Common myeloid progenitor, CD34-positive (primary cell): ENCODE measurements around the gene SCARB1.
"Not testable (repeated sequence)": the region's sequence is repeated elsewhere in the genome, so short reads cannot be mapped to it uniquely, and the experiment has no call there.

Source experiments
- CTCF ChIA-PET: fragments of 350-600 bp; sonication (Branson Sonifier 250); formaldehyde crosslinking; loops from one replicate; lab custom pipeline; 2021; ENCODE audit warnings: antibody characterized with exemption; lab: Charles Lee
- POLR2A ChIA-PET: fragments of 350-600 bp; sonication (Branson Sonifier 250); formaldehyde crosslinking; loops from one replicate; lab custom pipeline; 2021; ENCODE audit warnings: antibody characterized with exemption; lab: Charles Lee
- DNase-seq, 3 donors: peaks; one replicate each; pipeline versions ENCODE4 v3.0.0 to v3.0.0-alpha.2; 2013
- H3K27ac ChIP-seq, 2 experiments: 1 replicate in 1 of 2; 2 replicates in 1 of 2; pipeline ENCODE4 v1.7.0; 2013; ENCODE audit warnings: inconsistent platforms in 2 of 2, low read length in 2 of 2, mild to moderate bottlenecking in 2 of 2, low read depth in 1 of 2, moderate library complexity in 1 of 2; ENCODE audit not compliant: severe bottlenecking in 2 of 2, insufficient read depth in 1 of 2, poor library complexity in 1 of 2
- H3K27me3 ChIP-seq, 5 experiments: replicated peaks in 2 of 5; 1 replicate in 3 of 5; 2 replicates in 2 of 5; pipeline versions ENCODE4 v1.6.1 to v1.7.0; 2013; ENCODE audit warnings: low read length in 4 of 5, mild to moderate bottlenecking in 2 of 5, moderate library complexity in 2 of 5, inconsistent platforms in 1 of 5; ENCODE audit not compliant: insufficient read depth in 5 of 5, control insufficient read depth in 4 of 5
- H3K36me3 ChIP-seq, 4 experiments: 1 replicate in 2 of 4; 2 replicates in 2 of 4; pipeline versions ENCODE4 v1.6.1 to v1.7.0; 2013; ENCODE audit warnings: low read length in 3 of 4, control low read depth in 1 of 4, mild to moderate bottlenecking in 1 of 4; ENCODE audit not compliant: control insufficient read depth in 4 of 4, insufficient read depth in 4 of 4
- H3K4me1 ChIP-seq, 4 experiments: 1 replicate in 3 of 4; 2 replicates in 1 of 4; pipeline versions ENCODE4 v1.6.1 to v1.7.1; 2013; ENCODE audit warnings: low read length in 3 of 4, mild to moderate bottlenecking in 3 of 4, control low read depth in 1 of 4, inconsistent platforms in 1 of 4, moderate library complexity in 1 of 4; ENCODE audit not compliant: control insufficient read depth in 4 of 4, insufficient read depth in 4 of 4; ENCODE audit errors: control extremely low read depth in 1 of 4
- H3K4me3 ChIP-seq, 7 experiments: 1 replicate in 4 of 7; 2 replicates in 3 of 7; pipeline versions ENCODE4 v1.5.1 to v1.7.0; 2013; ENCODE audit warnings: mild to moderate bottlenecking in 7 of 7, low read length in 6 of 7, moderate library complexity in 6 of 7, inconsistent platforms in 2 of 7, low read depth in 2 of 7, control low read depth in 1 of 7; ENCODE audit not compliant: insufficient read depth in 4 of 7, control insufficient read depth in 1 of 7; ENCODE audit errors: extremely low read depth in 1 of 7
- H3K9me3 ChIP-seq, 5 experiments: 1 replicate in 4 of 5; 2 replicates in 1 of 5; pipeline versions ENCODE4 v1.6.1 to v1.7.1; 2013; ENCODE audit warnings: low read length in 4 of 5, mild to moderate bottlenecking in 2 of 5, inconsistent platforms in 1 of 5, low read depth in 1 of 5, moderate library complexity in 1 of 5; ENCODE audit not compliant: control insufficient read depth in 4 of 5, insufficient read depth in 2 of 5; ENCODE audit errors: control extremely low read depth in 1 of 5
- WGBS: methylation state at CpG from one replicate; pipeline ENCODE4 v1.1.5; 2013; ENCODE audit not compliant: insufficient coverage; 5-methylcytosine and 5-hydroxymethylcytosine counted together

Gene SCARB1

DNA sequence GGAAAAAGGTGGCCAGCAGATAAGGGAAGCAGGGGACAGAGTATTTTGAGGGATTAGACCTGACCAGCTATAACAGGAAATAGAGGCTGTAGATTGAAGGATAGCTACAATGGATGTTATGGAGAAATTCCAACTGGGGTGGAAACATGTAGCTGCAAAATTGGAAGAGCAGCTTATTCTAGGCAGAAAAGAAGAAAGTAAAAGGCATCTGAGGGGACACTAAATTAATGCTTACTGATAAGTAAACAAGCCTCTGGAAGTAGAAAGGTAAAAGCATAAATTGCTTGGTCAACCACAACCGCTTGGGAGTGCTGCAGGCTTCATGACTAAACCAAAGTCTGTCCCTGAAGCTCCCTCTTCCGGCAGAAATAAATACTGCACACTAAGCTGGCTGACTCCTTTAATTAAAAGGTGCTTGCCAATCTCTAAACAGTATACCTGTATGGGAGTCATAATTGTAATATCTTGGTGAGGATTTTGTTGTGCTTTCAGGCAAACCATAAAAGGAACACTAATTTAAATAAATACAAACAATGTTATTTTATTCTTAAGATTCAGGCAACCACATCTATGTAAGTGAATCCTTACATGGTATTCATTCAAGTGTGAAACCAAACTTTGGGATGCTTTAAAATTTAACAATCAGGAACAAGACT, 43.1 kb upstream of the SCARB1 start:
- Histone ChIP-seq H3K4me3 (no peak overlapping the region), H3K36me3 (peaks cover 2 to 18% (median 7%) of the 10 kb centered on the region in 4 experiments), H3K27ac (no peak overlapping the region), H3K9me3 (no peaks in the 10 kb centered on the region), H3K27me3 (no peaks in the 10 kb centered on the region), H3K4me1 (peaks cover 0 to 17% (median 8%) of the 10 kb centered on the region in 4 experiments)
- 0% methylated on average over 2 of the region's 2 CpGs for WGBS
- DNase-seq, result peak; percentile 93 to 97 (median 95)
- ChIA-PET POLR2A (interaction anchor here (0.5 to 1.7 kb wide), 2 partner anchors 34 to 108 kb away, joined by 3 to 5 read pairs; no protein-coding TSS in a partner anchor), CTCF (interaction anchor here (0.6 to 8.2 kb wide), 14 partner anchors 9 to 888 kb away, joined by 3 to 128 read pairs (median 8); no protein-coding TSS in a partner anchor)

DNA sequence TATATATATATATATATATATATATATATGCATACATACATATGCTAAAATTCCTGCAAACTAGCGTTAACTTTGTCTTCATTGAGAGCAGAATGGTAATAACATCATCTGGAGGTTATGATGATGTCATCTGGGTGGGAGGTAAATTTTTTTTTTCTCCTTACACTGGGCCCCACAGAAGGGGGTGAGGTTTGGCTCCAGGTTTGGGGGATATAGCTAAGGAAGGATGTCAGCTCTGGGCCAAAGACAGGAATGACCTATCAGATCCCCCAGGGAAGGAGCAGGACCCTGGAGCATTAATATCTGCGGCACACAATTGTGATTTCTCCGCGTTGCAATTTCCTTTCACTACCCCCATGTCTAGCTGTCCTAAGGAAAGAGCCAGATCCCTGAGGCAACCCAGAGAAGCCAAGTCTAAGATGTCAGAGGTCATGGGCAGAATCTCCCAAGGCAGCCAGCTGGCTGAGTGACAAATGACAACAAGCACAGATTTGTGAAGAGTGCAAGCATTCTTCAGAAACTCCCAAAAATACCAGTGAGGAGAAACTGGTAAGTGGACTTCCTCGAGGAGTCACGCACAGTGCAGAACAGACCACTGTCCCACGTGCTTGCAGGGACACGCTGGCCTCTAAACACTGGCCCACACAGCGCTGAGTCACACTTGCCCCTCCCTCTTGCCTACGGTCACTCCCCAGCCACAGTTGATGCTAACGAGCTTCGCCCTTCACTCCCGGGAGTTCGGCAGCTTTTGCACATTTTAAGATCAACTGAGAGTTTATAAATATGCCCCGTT, 40.8 kb upstream of the SCARB1 start:
- H3K4me3 ChIP-seq, result no peak overlapping the region
- peaks cover 0 to 12% (median 4%) of the 10 kb centered on the region in 4 experiments for H3K4me1 ChIP-seq
- WGBS, result 67% methylated on average over 14 of the region's 15 CpGs
- H3K27ac ChIP-seq, result peak overlapping the region in 1 of 2 experiments; percentile 29
- H3K9me3 ChIP-seq, result no peaks in the 10 kb centered on the region
- ChIA-PET CTCF (interaction anchor here (1.0 to 8.2 kb wide), 10 partner anchors 12 to 63 kb away, joined by 3 to 128 read pairs (median 4); no protein-coding TSS in a partner anchor), POLR2A (no interaction called here)
- no peaks in the 10 kb centered on the region for H3K36me3 ChIP-seq
- no peaks in the 10 kb centered on the region for H3K27me3 ChIP-seq
- no peak for DNase-seq

DNA sequence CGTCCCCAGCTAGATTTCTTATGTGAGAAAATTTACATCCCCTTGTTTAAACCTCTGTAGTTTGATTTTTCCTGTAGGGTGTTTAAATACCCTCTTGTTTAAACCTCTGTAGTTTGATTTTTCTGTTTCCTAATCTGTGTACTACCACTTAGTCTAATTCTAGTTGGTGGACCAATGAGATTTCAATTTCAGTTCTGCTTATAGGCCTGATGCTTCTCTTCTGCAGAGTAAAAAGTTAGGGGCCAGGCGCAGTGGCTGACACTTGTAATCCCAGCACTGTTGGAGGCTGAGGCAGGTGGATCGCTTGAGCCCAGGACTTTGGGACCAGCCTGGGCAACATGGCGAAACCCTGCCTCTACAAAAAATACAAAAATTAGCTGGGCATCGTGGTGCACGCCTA, 39.3 kb upstream of the SCARB1 start:
- no peaks in the 10 kb centered on the region for H3K27me3 ChIP-seq
- CTCF ChIA-PET, result interaction anchor here (0.9 to 3.8 kb wide), 3 partner anchors 10 to 37 kb away, joined by 3 to 14 read pairs (median 3); no protein-coding TSS in a partner anchor
- H3K9me3 ChIP-seq, result no peaks in the 10 kb centered on the region
- no peak overlapping the region for H3K4me3 ChIP-seq
- POLR2A ChIA-PET, result no interaction called here
- no peak for DNase-seq
- no peak overlapping the region for H3K27ac ChIP-seq
- no peaks in the 10 kb centered on the region for H3K36me3 ChIP-seq
- peaks cover 0 to 15% (median 7%) of the 10 kb centered on the region in 4 experiments for H3K4me1 ChIP-seq
- WGBS, result 100% methylated on average over 5 of the region's 6 CpGs

DNA sequence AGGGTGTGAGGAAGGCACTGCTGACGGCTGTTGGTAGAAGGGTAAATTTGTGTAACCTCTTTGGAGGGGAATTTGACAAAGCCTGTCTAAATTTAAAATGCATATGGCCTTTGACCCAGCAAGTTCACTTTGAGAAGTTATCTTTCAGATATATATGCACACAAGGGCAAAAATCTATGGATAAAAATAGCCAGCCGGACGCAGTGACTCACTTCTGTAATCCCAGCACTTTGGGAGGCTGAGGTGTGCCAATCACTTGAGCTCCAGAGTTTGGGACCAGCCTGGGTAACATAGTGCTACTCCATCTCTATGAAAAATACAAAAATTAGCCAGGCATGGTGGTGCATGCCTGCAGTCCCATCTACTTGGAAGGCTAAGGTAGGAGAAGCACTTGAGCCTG, 37.3 kb upstream of the SCARB1 start:
- CTCF ChIA-PET, result interaction anchor here (1.0 to 3.8 kb wide), 8 partner anchors 9 to 43 kb away, joined by 3 to 16 read pairs (median 4); no protein-coding TSS in a partner anchor
- 75% methylated on average over 3 of the region's 3 CpGs for WGBS

DNA sequence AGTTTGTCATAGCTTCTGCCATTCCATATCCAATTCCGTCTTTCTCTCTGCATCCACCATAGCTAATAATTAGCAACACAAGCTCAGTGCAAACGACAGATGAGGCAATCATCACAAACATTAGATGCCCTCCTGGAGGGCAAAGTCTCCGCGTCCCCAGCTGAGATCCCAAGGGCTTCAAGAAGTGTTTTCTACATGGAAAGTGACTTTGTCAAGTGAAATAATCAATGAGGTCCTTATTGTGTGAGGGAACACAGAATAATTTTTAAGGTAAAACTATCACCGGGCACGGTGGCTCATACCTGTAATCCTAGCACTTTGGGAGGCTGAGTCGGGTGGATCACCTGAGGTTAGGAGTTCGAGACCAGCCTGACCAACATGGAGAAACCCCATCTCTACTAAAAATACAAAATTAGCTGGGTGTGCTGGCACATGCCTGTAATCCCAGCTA, 36.7 kb upstream of the SCARB1 start:
- 98% methylated on average over 8 of the region's 8 CpGs for WGBS
- H3K27ac ChIP-seq, H3K4me3 ChIP-seq, H3K4me1 ChIP-seq, H3K36me3 ChIP-seq, POLR2A ChIA-PET, H3K9me3 ChIP-seq, H3K27me3 ChIP-seq, DNase-seq: not testable (repeated sequence)
- CTCF ChIA-PET, result interaction anchor here (0.7 to 3.8 kb wide), 8 partner anchors 9 to 80 kb away, joined by 3 to 16 read pairs (median 4); no protein-coding TSS in a partner anchor

More for the DNA sequence above, 37.3 kb upstream of the SCARB1 start:
- Histone ChIP-seq H3K36me3 (no peaks in the 10 kb centered on the region), H3K4me1 (peaks cover 0 to 12% (median 4%) of the 10 kb centered on the region in 4 experiments), H3K4me3 (no peak overlapping the region), H3K27ac (no peak overlapping the region), H3K9me3 (no peaks in the 10 kb centered on the region), H3K27me3 (no peaks in the 10 kb centered on the region)
- POLR2A ChIA-PET, result no interaction called here
- no peak for DNase-seq

DNA sequence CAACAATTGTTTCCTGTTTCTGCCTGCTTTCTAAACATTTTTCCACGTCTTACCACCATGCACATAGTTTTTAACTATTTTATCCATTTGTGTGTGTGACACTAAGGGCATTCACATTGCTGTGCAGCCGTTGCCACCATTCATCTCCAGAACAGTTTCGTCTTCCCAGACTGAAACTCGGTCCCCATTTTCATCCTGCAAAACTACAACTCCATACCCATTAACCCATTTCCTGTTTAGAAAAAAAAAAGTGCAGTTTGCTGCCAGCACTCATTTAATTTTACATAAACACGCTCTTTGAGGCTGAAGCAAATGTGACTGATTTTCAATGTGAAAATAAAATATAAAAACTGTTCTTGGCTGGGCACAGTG, 35.2 kb upstream of the SCARB1 start:
- Histone ChIP-seq H3K27ac (no peak overlapping the region), H3K4me1 (peaks cover 0 to 5% (median 2%) of the 10 kb centered on the region in 4 experiments), H3K9me3 (no peaks in the 10 kb centered on the region), H3K36me3 (no peaks in the 10 kb centered on the region), H3K4me3 (peak overlapping the region in 2 of 7 experiments; percentile 12 to 25), H3K27me3 (no peaks in the 10 kb centered on the region)
- POLR2A ChIA-PET, result no interaction called here
- DNase-seq, result no peak
- CTCF ChIA-PET, result interaction anchor here (1.0 to 2.1 kb wide), 4 partner anchors 11 to 44 kb away, joined by 3 to 5 read pairs (median 4); no protein-coding TSS in a partner anchor
- 95% methylated on average over 3 of the region's 5 CpGs for WGBS
